Measurements from ENCODE around the gene DTD2. TPM values are rescaled to one million over a fixed set of nuclear protein-coding genes. Genes with fewer than 3 reads are reported as not detected.
A peak's percentile ranks its signal among the peaks of the same experiment; 100 is the strongest.

Gene DTD2
- total RNA-seq, 1 experiment from 2014 or later, result 25.3 TPM

DNA sequence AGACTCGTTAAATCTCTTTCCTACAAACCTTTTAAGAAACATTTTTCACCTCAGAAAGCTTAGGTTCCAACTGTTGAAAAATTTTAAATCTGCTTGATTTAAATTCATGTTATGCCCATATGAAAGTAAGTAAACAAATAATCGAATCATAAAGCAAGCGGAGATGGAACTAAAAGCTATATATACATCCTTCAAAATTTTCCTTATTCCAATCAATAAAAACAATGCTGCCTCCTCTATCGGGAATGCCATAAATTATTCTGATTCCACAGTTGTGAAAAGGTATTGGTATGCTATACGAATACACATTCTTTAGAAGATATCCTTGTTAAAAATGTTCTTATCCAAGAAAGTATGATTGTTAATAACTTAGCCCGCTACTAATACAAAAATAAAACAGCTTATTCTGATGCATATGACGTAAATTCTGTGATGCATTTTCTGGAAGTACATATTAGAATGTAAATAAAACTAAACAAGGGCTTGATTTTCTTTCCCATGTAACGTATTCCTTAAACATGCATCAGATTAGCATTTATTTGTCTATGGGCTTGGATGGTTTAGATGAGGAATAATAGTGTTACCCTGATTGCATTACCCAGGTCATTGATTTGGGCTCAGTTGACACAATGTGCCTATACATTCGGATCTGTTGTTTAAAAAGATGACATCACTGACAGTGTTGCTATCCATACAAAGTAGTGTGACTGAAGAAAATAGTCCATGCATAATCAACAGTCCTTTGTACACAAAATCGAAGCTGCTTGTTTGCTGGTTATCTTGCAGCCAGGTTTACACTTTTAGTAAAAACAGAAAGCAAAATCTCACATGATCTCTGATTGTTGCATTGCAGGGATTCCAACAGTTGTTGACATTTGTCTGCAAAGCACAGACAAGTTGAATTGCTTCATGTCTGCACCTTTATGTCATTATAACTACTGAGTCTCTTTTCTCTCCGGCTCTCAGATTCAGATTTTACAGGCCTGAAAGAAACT, 656 bp upstream of the DTD2 start:
- BruUV-seq (replicated peaks), result no TSS peak
- DNase-seq (ENCODE audit: low spot score), result no peak
- POLR2A ChIA-PET (ENCODE audit: low non-redundant PET), result interaction anchor here (0.6 kb wide), 1 partner anchor 65 kb away, joined by 3 read pairs; no protein-coding TSS in a partner anchor
- Histone ChIP-seq H3K36me3 (ENCODE audit: insufficient read depth, low read length, poor library complexity, severe bottlenecking) (no peaks in the 10 kb centered on the region), H3K4me1 (ENCODE audit: insufficient read depth, low read length, poor library complexity, severe bottlenecking) (peaks cover 6% of the 10 kb centered on the region), H3K27me3 (replicated peaks; ENCODE audit: insufficient read depth, low read depth, low read length, poor library complexity) (no peaks in the 10 kb centered on the region), H3K4me3 (ENCODE audit: low read depth, low read length, poor library complexity, severe bottlenecking) (peak overlapping the region; percentile 76), H3K9me3 (ENCODE audit: low read depth, low read length, poor library complexity, severe bottlenecking) (no peaks in the 10 kb centered on the region), H3K27ac (ENCODE audit: low read depth, low read length, poor library complexity, severe bottlenecking) (peak overlapping the region; percentile 87)
- CTCF ChIA-PET, result interaction anchor here (0.6 kb wide), 1 partner anchor 9 kb away, joined by 3 read pairs; no protein-coding TSS in a partner anchor
- TF ChIP-seq, protein P1, sequence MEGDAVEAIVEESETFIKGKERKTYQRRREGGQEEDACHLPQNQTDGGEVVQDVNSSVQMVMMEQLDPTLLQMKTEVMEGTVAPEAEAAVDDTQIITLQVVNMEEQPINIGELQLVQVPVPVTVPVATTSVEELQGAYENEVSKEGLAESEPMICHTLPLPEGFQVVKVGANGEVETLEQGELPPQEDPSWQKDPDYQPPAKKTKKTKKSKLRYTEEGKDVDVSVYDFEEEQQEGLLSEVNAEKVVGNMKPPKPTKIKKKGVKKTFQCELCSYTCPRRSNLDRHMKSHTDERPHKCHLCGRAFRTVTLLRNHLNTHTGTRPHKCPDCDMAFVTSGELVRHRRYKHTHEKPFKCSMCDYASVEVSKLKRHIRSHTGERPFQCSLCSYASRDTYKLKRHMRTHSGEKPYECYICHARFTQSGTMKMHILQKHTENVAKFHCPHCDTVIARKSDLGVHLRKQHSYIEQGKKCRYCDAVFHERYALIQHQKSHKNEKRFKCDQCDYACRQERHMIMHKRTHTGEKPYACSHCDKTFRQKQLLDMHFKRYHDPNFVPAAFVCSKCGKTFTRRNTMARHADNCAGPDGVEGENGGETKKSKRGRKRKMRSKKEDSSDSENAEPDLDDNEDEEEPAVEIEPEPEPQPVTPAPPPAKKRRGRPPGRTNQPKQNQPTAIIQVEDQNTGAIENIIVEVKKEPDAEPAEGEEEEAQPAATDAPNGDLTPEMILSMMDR (conservative IDR thresholded peaks at IDR 0.05; ENCODE audit: low read depth, low read length), result no peak
- no peak for TF ChIP-seq EZH2 (IDR thresholded peaks at IDR 0.05; ENCODE audit: borderline replicate concordance, low read depth, low read length, poor library complexity, severe bottlenecking)
- intact Hi-C loops (cut with micrococcal nuclease; ENCODE audit: unreplicated experiment), result no loop called here

DNA sequence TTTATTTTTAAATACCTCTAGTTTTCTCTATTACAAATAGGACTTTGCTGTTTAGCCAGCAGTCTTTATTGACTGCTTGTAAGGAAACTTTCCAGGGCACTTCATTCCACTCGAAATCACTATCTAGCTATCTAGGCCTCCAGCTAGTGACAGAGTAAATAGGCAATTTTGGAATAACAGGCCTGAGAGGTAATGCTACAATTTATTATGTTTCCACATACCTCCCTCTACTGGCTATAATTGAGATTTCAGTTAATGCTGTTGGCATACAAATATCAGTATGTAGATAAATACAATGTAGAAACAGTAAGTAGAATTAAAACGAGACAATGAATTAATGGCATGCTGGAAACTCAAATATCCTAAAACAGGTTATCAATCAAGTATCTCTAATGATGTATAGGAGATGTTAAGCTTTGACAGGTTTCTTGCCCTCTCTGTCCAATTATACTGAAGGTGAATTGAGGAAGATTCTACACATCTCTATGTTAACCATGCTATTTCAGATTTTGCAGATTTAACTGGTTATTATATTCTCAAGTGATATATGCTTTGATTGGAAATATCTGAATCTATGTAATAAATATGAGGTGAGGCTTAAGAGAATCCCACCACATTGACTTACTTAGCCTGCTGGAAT, 7.2 kb downstream of the DTD2 start:
- H3K27ac ChIP-seq (ENCODE audit: low read depth, low read length, poor library complexity, severe bottlenecking), result no peak overlapping the region
- H3K27me3 ChIP-seq (replicated peaks; ENCODE audit: insufficient read depth, low read depth, low read length, poor library complexity), result no peaks in the 10 kb centered on the region
- no TSS peak for BruUV-seq (replicated peaks)
- TF ChIP-seq, protein P1 (conservative IDR thresholded peaks at IDR 0.05; ENCODE audit: low read depth, low read length), result peak; percentile 68
- TF ChIP-seq EZH2 (IDR thresholded peaks at IDR 0.05; ENCODE audit: borderline replicate concordance, low read depth, low read length, poor library complexity, severe bottlenecking), result no peak
- CTCF ChIA-PET, result interaction anchor here (0.9 kb wide), 1 partner anchor 7 kb away, joined by 3 read pairs; the partner anchor contains the start of gene DTD2
- POLR2A ChIA-PET (ENCODE audit: low non-redundant PET), result no interaction called here
- H3K4me3 ChIP-seq (ENCODE audit: low read depth, low read length, poor library complexity, severe bottlenecking), result no peak overlapping the region
- DNase-seq (ENCODE audit: low spot score), result peak; percentile 61
- H3K4me1 ChIP-seq (ENCODE audit: insufficient read depth, low read length, poor library complexity, severe bottlenecking), result no peaks in the 10 kb centered on the region
- intact Hi-C loops (cut with micrococcal nuclease; ENCODE audit: unreplicated experiment), result no loop called here
- H3K9me3 ChIP-seq (ENCODE audit: low read depth, low read length, poor library complexity, severe bottlenecking), result no peaks in the 10 kb centered on the region
- H3K36me3 ChIP-seq (ENCODE audit: insufficient read depth, low read length, poor library complexity, severe bottlenecking), result peaks cover 22% of the 10 kb centered on the region

DNA sequence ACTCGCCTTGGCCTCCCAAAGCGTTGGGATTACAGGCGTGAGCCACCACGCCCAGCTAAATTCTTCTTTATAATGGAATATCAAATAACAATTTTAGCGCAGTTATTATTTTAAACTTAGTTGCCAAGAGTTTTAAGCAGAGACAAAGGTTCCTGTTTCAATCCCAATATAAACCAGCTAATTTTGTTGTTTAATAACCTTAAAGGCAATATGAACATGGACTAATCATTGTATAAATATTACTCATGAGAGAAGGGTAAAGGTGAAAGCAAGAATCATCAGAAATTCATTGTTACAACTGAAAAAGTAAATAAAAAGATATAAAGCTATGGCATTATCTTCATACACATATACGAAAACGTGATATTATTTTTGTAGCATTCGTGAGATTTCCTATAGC, 8.2 kb downstream of the DTD2 start:
- TF ChIP-seq, protein P1 (conservative IDR thresholded peaks at IDR 0.05; ENCODE audit: low read depth, low read length), result no peak
- TF ChIP-seq EZH2 (IDR thresholded peaks at IDR 0.05; ENCODE audit: borderline replicate concordance, low read depth, low read length, poor library complexity, severe bottlenecking), result no peak
- H3K27ac ChIP-seq (ENCODE audit: low read depth, low read length, poor library complexity, severe bottlenecking), result no peak overlapping the region
- H3K4me1 ChIP-seq (ENCODE audit: insufficient read depth, low read length, poor library complexity, severe bottlenecking), result no peaks in the 10 kb centered on the region
- intact Hi-C loops (cut with micrococcal nuclease; ENCODE audit: unreplicated experiment), result no loop called here
- no peaks in the 10 kb centered on the region for H3K27me3 ChIP-seq (replicated peaks; ENCODE audit: insufficient read depth, low read depth, low read length, poor library complexity)
- POLR2A ChIA-PET (ENCODE audit: low non-redundant PET), result no interaction called here
- CTCF ChIA-PET, result interaction anchor here (0.9 kb wide), 1 partner anchor 8 kb away, joined by 3 read pairs; the partner anchor contains the start of gene DTD2
- no TSS peak for BruUV-seq (replicated peaks)
- no peak overlapping the region for H3K4me3 ChIP-seq (ENCODE audit: low read depth, low read length, poor library complexity, severe bottlenecking)
- peaks cover 22% of the 10 kb centered on the region for H3K36me3 ChIP-seq (ENCODE audit: insufficient read depth, low read length, poor library complexity, severe bottlenecking)
- no peaks in the 10 kb centered on the region for H3K9me3 ChIP-seq (ENCODE audit: low read depth, low read length, poor library complexity, severe bottlenecking)
- DNase-seq (ENCODE audit: low spot score), result no peak

All from A673 (cell line).